ENCODE results near the gene FNBP1.
"Not testable (repeated sequence)": the region's sequence is repeated elsewhere in the genome, so short reads cannot be mapped to it uniquely, and the experiment has no call there.

GRCh38 chr9:129937879-129938278 is 105.1 kb downstream of the FNBP1 start:
- TF ChIP-seq, protein P1, sequence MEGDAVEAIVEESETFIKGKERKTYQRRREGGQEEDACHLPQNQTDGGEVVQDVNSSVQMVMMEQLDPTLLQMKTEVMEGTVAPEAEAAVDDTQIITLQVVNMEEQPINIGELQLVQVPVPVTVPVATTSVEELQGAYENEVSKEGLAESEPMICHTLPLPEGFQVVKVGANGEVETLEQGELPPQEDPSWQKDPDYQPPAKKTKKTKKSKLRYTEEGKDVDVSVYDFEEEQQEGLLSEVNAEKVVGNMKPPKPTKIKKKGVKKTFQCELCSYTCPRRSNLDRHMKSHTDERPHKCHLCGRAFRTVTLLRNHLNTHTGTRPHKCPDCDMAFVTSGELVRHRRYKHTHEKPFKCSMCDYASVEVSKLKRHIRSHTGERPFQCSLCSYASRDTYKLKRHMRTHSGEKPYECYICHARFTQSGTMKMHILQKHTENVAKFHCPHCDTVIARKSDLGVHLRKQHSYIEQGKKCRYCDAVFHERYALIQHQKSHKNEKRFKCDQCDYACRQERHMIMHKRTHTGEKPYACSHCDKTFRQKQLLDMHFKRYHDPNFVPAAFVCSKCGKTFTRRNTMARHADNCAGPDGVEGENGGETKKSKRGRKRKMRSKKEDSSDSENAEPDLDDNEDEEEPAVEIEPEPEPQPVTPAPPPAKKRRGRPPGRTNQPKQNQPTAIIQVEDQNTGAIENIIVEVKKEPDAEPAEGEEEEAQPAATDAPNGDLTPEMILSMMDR (IDR thresholded peaks at IDR 0.05; ENCODE audit: low read length): not testable (repeated sequence)
- TF ChIP-seq EZH2phosphoT487 (IDR thresholded peaks at IDR 0.05; ENCODE audit: low read length); EZH2 (optimal IDR thresholded peaks at IDR 0.05; ENCODE audit: low read depth, low read length): not testable (repeated sequence)
